Neural cell (in vitro differentiated cells): ENCODE results near the gene ARHGAP24. TPM values are rescaled to one million over a fixed set of nuclear protein-coding genes. Genes with fewer than 3 reads are reported as not detected.

ENCODE experiments used
- H2AFZ ChIP-seq: fragments of 200-600, 300-800 bp; sonication (generic), shearing (Covaris generic); 2 replicates; pipeline ENCODE4 v1.6.0; 2014; ENCODE audit warnings: low read depth, mild to moderate bottlenecking, antibody characterized with exemption, low read length, moderate library complexity
- H3F3A ChIP-seq: fragments of 200-600 bp; shearing (Covaris generic); 2 replicates; pipeline ENCODE4 v1.6.1; 2016; ENCODE audit warnings: mild to moderate bottlenecking, moderate library complexity, mixed read lengths, antibody characterized with exemption, low read length; ENCODE audit not compliant: insufficient read depth, poor library complexity, severe bottlenecking
- H3K27ac ChIP-seq: fragments of 200-600, 300-800 bp; sonication (generic), shearing (Covaris generic); 2 replicates; pipeline ENCODE4 v1.5.1; 2014; ENCODE audit warnings: mild to moderate bottlenecking, low read length, moderate library complexity
- H3K27me3 ChIP-seq: fragments of 300-800, 200-600 bp; sonication (generic), shearing (Covaris generic); 2 replicates; pipeline ENCODE4 v1.6.0; 2014; ENCODE audit warnings: mild to moderate bottlenecking, low read depth, low read length, moderate library complexity; ENCODE audit not compliant: insufficient read depth
- H3K36me3 ChIP-seq: fragments of 300-800, 200-600 bp; sonication (generic), shearing (Covaris generic); 2 replicates; pipeline ENCODE4 v1.5.1; 2014; ENCODE audit warnings: mild to moderate bottlenecking, antibody characterized with exemption, low read length, moderate library complexity; ENCODE audit not compliant: insufficient read depth
- H3K4me2 ChIP-seq: fragments of 300-800, 200-600 bp; sonication (generic), shearing (Covaris generic); 2 replicates; pipeline ENCODE4 v1.6.0; 2014; ENCODE audit warnings: mild to moderate bottlenecking, low read length
- H3K4me3 ChIP-seq: fragments of 300-800, 200-600 bp; sonication (generic), shearing (Covaris generic); 2 replicates; pipeline ENCODE4 v1.5.1; 2014; ENCODE audit warnings: mild to moderate bottlenecking, low read length, moderate library complexity
- H3K79me2 ChIP-seq: fragments of 200-600 bp; shearing (Covaris generic); replicated peaks from 2 replicates; pipeline ENCODE4 v1.6.0; 2014; ENCODE audit warnings: mild to moderate bottlenecking, low read length, moderate library complexity; ENCODE audit not compliant: insufficient read depth
- H3K9ac ChIP-seq: fragments of 300-800, 200-600 bp; sonication (generic), shearing (Covaris generic); 2 replicates; pipeline ENCODE4 v1.6.1; 2016; ENCODE audit warnings: mild to moderate bottlenecking, low read length, mixed read lengths
- H3K9me2 ChIP-seq: fragments of 200-600 bp; shearing (Covaris generic); 2 replicates; pipeline ENCODE4 v1.6.1; 2016; ENCODE audit warnings: mild to moderate bottlenecking, low read length, mixed read lengths; ENCODE audit not compliant: insufficient read depth
- H3K9me3 ChIP-seq: fragments of 200-600, 300-800 bp; sonication (generic), shearing (Covaris generic); 2 replicates; pipeline ENCODE4 v1.6.1; 2016; ENCODE audit warnings: mild to moderate bottlenecking, mixed run types, low read length, moderate library complexity, mixed read lengths
- H4K20me1 ChIP-seq: fragments of 200-600 bp; shearing (Covaris generic); 2 replicates; pipeline ENCODE4 v1.6.1; 2016; ENCODE audit warnings: mild to moderate bottlenecking, mixed run types; ENCODE audit not compliant: insufficient read depth
- EP300 ChIP-seq: fragments of 450-650 bp; conservative IDR thresholded peaks from 2 replicates; pipeline ENCODE4 v1.6.1; 2014; ENCODE audit warnings: antibody characterized with exemption, mild to moderate bottlenecking, moderate library complexity; ENCODE audit not compliant: poor library complexity, severe bottlenecking
- EZH2 ChIP-seq: fragments of 200-600, 300-800 bp; shearing (Covaris generic), sonication (generic); IDR thresholded peaks from 2 replicates; pipeline ENCODE4 v1.6.1; 2014; ENCODE audit warnings: antibody characterized with exemption, low read length, borderline replicate concordance, mild to moderate bottlenecking; ENCODE audit not compliant: insufficient read depth, poor library complexity, severe bottlenecking
- MXI1 ChIP-seq: fragments of 450-650 bp; conservative IDR thresholded peaks from 2 replicates; pipeline ENCODE4 v1.6.1; 2014; ENCODE audit warnings: antibody characterized with exemption, mild to moderate bottlenecking; ENCODE audit not compliant: poor library complexity, severe bottlenecking
- POLR2AphosphoS5 ChIP-seq: IDR thresholded peaks from 2 replicates; pipeline ENCODE4 v1.6.1; 2012
- RAD21 ChIP-seq: fragments of 450-650 bp; conservative IDR thresholded peaks from 2 replicates; pipeline ENCODE4 v1.6.1; 2014; ENCODE audit warnings: antibody characterized with exemption, mild to moderate bottlenecking, moderate library complexity
- SMC3 ChIP-seq: fragments of 450-650 bp; conservative IDR thresholded peaks from 2 replicates; pipeline ENCODE4 v1.6.1; 2014; ENCODE audit warnings: antibody characterized with exemption, mild to moderate bottlenecking, moderate library complexity; ENCODE audit not compliant: poor library complexity
- TAF1 ChIP-seq: IDR thresholded peaks from 2 replicates; pipeline ENCODE4 v1.6.1; 2012; ENCODE audit warnings: low read depth
- polyA plus RNA-seq: library from polyadenylated mRNA; depleted of rRNA; stranded (reverse); fragments of >200 nt; gene quantifications from 2 replicates; pipeline ENCODE4 v1.2.3, GENCODE V29; 2014
- TF ChIP-seq, protein P1 (sequence below): fragments of 450-650 bp; IDR thresholded peaks from 2 replicates; pipeline ENCODE4 v1.5.1; 2014; ENCODE audit warnings: antibody characterized with exemption, mild to moderate bottlenecking, moderate library complexity; ENCODE audit not compliant: poor library complexity, severe bottlenecking
- TF ChIP-seq, protein P2 (sequence below): IDR thresholded peaks from 2 replicates; pipeline ENCODE4 v1.6.1; 2012; ENCODE audit warnings: borderline replicate concordance

The ARHGAP24 gene
- polyA plus RNA-seq, 1 donor from 2014 or later, result 2.9 TPM

DNA sequence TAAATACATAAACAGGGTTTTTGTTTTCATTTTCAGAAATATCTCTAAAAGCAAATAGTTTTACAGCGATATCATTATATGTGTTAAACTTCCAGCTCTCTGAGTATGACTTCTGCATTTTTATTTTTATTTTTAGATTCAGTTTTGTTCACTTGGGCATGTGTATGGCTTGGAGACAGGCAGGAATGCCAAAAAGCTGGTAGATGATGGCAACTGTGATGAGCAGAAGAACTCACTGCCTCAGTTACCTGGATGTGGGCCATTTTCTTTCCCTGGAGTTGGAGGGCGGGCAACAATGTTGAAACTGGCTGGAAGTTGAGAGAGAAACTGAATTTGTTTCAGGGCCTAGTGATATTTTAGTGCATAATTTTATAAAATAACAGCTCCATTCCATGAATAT lies 266.4 kb downstream of the ARHGAP24 start:
- no peaks in the 10 kb centered on the region for H4K20me1 ChIP-seq
- no peak overlapping the region for H2AFZ ChIP-seq
- H3K79me2 ChIP-seq, result no peaks in the 10 kb centered on the region
- H3K9ac ChIP-seq, result no peak overlapping the region
- no peak overlapping the region for H3K4me2 ChIP-seq
- TF ChIP-seq RAD21, result no peak
- TF ChIP-seq, protein P1, sequence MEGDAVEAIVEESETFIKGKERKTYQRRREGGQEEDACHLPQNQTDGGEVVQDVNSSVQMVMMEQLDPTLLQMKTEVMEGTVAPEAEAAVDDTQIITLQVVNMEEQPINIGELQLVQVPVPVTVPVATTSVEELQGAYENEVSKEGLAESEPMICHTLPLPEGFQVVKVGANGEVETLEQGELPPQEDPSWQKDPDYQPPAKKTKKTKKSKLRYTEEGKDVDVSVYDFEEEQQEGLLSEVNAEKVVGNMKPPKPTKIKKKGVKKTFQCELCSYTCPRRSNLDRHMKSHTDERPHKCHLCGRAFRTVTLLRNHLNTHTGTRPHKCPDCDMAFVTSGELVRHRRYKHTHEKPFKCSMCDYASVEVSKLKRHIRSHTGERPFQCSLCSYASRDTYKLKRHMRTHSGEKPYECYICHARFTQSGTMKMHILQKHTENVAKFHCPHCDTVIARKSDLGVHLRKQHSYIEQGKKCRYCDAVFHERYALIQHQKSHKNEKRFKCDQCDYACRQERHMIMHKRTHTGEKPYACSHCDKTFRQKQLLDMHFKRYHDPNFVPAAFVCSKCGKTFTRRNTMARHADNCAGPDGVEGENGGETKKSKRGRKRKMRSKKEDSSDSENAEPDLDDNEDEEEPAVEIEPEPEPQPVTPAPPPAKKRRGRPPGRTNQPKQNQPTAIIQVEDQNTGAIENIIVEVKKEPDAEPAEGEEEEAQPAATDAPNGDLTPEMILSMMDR, result no peak
- TF ChIP-seq EZH2, result no peak
- no peak for TF ChIP-seq TAF1
- TF ChIP-seq, protein P2, sequence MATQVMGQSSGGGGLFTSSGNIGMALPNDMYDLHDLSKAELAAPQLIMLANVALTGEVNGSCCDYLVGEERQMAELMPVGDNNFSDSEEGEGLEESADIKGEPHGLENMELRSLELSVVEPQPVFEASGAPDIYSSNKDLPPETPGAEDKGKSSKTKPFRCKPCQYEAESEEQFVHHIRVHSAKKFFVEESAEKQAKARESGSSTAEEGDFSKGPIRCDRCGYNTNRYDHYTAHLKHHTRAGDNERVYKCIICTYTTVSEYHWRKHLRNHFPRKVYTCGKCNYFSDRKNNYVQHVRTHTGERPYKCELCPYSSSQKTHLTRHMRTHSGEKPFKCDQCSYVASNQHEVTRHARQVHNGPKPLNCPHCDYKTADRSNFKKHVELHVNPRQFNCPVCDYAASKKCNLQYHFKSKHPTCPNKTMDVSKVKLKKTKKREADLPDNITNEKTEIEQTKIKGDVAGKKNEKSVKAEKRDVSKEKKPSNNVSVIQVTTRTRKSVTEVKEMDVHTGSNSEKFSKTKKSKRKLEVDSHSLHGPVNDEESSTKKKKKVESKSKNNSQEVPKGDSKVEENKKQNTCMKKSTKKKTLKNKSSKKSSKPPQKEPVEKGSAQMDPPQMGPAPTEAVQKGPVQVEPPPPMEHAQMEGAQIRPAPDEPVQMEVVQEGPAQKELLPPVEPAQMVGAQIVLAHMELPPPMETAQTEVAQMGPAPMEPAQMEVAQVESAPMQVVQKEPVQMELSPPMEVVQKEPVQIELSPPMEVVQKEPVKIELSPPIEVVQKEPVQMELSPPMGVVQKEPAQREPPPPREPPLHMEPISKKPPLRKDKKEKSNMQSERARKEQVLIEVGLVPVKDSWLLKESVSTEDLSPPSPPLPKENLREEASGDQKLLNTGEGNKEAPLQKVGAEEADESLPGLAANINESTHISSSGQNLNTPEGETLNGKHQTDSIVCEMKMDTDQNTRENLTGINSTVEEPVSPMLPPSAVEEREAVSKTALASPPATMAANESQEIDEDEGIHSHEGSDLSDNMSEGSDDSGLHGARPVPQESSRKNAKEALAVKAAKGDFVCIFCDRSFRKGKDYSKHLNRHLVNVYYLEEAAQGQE, result no peak
- TF ChIP-seq POLR2AphosphoS5, result no peak
- no peak for TF ChIP-seq SMC3
- TF ChIP-seq EP300, result no peak
- no peak for TF ChIP-seq MXI1
- H3K27ac ChIP-seq, result no peak overlapping the region
- no peaks in the 10 kb centered on the region for H3K9me2 ChIP-seq
- no peak overlapping the region for H3K4me3 ChIP-seq
- H3K36me3 ChIP-seq, result no peaks in the 10 kb centered on the region
- no peaks in the 10 kb centered on the region for H3K9me3 ChIP-seq
- H3K27me3 ChIP-seq, result no peaks in the 10 kb centered on the region
- no peaks in the 10 kb centered on the region for H3F3A ChIP-seq

DNA sequence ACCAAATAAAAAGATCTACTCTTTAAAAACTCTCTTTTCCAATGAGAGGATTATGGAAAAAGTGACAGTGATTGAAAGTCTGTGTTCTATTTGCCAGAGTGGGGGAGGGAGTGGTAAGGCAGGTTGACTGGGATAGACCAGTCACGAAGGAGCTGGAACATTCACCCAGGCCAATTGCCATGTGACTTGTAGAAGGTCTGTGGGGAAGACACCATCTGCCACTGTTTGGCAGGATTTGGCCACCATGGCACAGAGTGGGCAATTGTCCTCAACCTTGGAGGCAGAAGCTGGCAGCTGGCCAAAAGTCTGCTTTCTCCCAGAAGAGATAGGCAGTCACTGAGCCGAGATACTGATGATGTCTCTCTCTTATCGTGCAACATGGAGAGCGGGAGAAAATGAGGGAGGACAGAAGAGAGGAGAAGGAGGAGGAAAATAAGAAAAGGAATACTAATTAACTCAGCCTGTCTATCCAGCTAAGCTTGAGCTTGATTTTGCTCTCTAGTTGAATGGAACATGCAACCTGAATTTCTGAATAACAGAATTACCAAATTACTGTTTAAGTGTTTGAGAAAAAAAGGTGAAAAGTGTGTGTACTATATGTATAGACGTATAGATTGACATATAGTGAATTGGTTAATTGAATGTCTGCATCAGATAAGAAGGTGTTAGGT lies 267.1 kb downstream of the ARHGAP24 start:
- H3K4me2 ChIP-seq, result no peak overlapping the region
- no peaks in the 10 kb centered on the region for H3K79me2 ChIP-seq
- H2AFZ ChIP-seq, result no peak overlapping the region
- H3K9me3 ChIP-seq, result no peaks in the 10 kb centered on the region
- no peaks in the 10 kb centered on the region for H3K27me3 ChIP-seq
- no peaks in the 10 kb centered on the region for H3K36me3 ChIP-seq
- no peaks in the 10 kb centered on the region for H4K20me1 ChIP-seq
- no peak overlapping the region for H3K4me3 ChIP-seq
- H3F3A ChIP-seq, result no peaks in the 10 kb centered on the region
- no peak overlapping the region for H3K9ac ChIP-seq
- H3K9me2 ChIP-seq, result no peaks in the 10 kb centered on the region
- no peak overlapping the region for H3K27ac ChIP-seq
- TF ChIP-seq EP300 (no peak), SMC3 (no peak), POLR2AphosphoS5 (no peak), RAD21 (no peak), TAF1 (no peak), MXI1 (no peak), EZH2 (no peak)
- TF ChIP-seq, protein P2, result no peak
- TF ChIP-seq, protein P1, result no peak
